Breast epithelium (tissue), 4 donors: Measurements from ENCODE around the gene PTPRF. TPM values are rescaled to one million over a fixed set of nuclear protein-coding genes. Genes with fewer than 3 reads are reported as not detected.

Experiments
- DNase-seq, 2 donors: peaks; one replicate each; pipeline ENCODE4 v3.0.0-alpha.2; 2019; ENCODE audit warnings: low spot score in 2 of 2
- H3K27ac ChIP-seq, 2 donors: fragments of 200-600 bp; sonication (generic) in 1 of 2; one replicate each; pipeline ENCODE4 v1.5.1; 2016 to 2019; ENCODE audit warnings: mild to moderate bottlenecking in 1 of 2
- H3K27me3 ChIP-seq, 2 donors: fragments of 200-600 bp; sonication (generic) in 1 of 2; one replicate each; pipeline versions ENCODE4 v1.5.1 to v1.6.0; 2017 to 2019; ENCODE audit warnings: control low read depth in 1 of 2, mild to moderate bottlenecking in 1 of 2
- H3K36me3 ChIP-seq: fragments of 200-600 bp; one replicate; pipeline ENCODE4 v1.5.1; 2019
- H3K4me1 ChIP-seq, 2 donors: fragments of 200-600 bp; sonication (generic); one replicate each; pipeline ENCODE4 v1.5.1; 2016 to 2019; ENCODE audit warnings: control low read depth in 1 of 2
- H3K4me3 ChIP-seq, 3 donors: fragments of 200-600 bp; sonication (generic); 1 replicate in 2 of 3; 2 replicates in 1 of 3; pipeline ENCODE4 v1.5.1; 2016 to 2019; ENCODE audit warnings: mild to moderate bottlenecking in 3 of 3, moderate library complexity in 2 of 3
- H3K9me3 ChIP-seq, 2 donors: fragments of 200-600 bp; sonication (generic) in 1 of 2; one replicate each; pipeline ENCODE4 v1.5.1; 2016 to 2019; ENCODE audit warnings: control low read depth in 1 of 2
- POLR2A ChIP-seq: fragments of 450-650 bp; IDR thresholded peaks from one replicate; pipeline ENCODE4 v1.6.1; 2016; ENCODE audit warnings: antibody characterized with exemption, mild to moderate bottlenecking, moderate library complexity
- POLR2AphosphoS5 ChIP-seq, 3 donors: sonication (generic); formaldehyde crosslinking; IDR thresholded peaks; one replicate each; pipeline ENCODE4 v1.6.1; 2017; ENCODE audit warnings: antibody characterized with exemption in 3 of 3
- intact Hi-C: fragments of 100-400 bp; cut with DNase I; formaldehyde crosslinking; loops from one replicate; pipeline ENCODE4 v1.15.1; 2023; ENCODE audit warnings: low total_unique reads
- total RNA-seq, 3 donors: library from RNA; depleted of rRNA; stranded (reverse); fragments of >200 nt; gene quantifications; one replicate each; pipeline ENCODE4 v1.1.0, GENCODE V29; 2016
- TF ChIP-seq, protein P1 (sequence below), 3 donors: fragments of 450-650 bp; IDR thresholded peaks; one replicate each; pipeline ENCODE4 v1.5.1; 2016 to 2017; ENCODE audit warnings: antibody characterized with exemption in 3 of 3, mild to moderate bottlenecking in 3 of 3, moderate library complexity in 3 of 3

Gene PTPRF
- total RNA-seq, 3 donors from 2014 or later: 109 to 149 (median 116) TPM

GRCh38 chr1:43539726-43540434 is 9.2 kb downstream of the PTPRF start:
- TF ChIP-seq, protein P1, sequence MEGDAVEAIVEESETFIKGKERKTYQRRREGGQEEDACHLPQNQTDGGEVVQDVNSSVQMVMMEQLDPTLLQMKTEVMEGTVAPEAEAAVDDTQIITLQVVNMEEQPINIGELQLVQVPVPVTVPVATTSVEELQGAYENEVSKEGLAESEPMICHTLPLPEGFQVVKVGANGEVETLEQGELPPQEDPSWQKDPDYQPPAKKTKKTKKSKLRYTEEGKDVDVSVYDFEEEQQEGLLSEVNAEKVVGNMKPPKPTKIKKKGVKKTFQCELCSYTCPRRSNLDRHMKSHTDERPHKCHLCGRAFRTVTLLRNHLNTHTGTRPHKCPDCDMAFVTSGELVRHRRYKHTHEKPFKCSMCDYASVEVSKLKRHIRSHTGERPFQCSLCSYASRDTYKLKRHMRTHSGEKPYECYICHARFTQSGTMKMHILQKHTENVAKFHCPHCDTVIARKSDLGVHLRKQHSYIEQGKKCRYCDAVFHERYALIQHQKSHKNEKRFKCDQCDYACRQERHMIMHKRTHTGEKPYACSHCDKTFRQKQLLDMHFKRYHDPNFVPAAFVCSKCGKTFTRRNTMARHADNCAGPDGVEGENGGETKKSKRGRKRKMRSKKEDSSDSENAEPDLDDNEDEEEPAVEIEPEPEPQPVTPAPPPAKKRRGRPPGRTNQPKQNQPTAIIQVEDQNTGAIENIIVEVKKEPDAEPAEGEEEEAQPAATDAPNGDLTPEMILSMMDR (IDR thresholded peaks at IDR 0.05): no peak
- TF ChIP-seq POLR2A (no peak), POLR2AphosphoS5 (IDR thresholded peaks at IDR 0.05) (no peak)
- intact Hi-C loops: loop anchor here (10.0 kb wide), 1 partner anchor 435 kb away; the partner anchor contains the start of genes ATP6V0B, B4GALT2 and DPH2
- Histone ChIP-seq H3K4me3 (no peak overlapping the region), H3K4me1 (peaks cover 15 to 55% of the 10 kb centered on the region in 2 donors), H3K27ac (peak overlapping the region; percentile 91 to 92), H3K9me3 (no peaks in the 10 kb centered on the region), H3K27me3 (no peaks in the 10 kb centered on the region), H3K36me3 (no peaks in the 10 kb centered on the region)
- DNase-seq: no peak

DNA sequence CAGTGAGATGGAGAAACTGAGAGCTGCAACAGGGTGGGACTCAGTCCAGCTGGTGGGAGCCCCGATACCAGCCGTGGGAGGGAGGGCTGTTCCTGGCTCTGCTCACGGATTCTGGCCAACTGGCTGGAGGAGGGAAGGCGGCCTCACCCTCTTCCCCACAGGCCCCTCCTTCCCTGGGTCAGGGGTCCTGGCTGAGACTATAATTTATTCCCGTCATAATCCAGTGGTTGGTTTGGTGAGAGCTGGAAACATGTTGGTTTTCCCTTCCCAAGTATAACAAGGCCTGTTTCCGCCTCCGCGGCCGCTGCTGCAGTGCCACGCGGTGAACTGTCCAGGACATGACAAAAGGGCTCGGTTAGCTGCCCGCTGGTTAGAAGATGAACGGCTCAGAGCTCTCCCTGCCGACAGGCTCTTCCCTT is 10.0 kb downstream of the PTPRF start:
- DNase-seq: peak in 1 of 2 donors; percentile 68
- peaks cover 15 to 54% of the 10 kb centered on the region in 2 donors for H3K4me1 ChIP-seq
- H3K4me3 ChIP-seq: peak overlapping the region in 1 of 3 donors; percentile 16
- no peaks in the 10 kb centered on the region for H3K9me3 ChIP-seq
- no peaks in the 10 kb centered on the region for H3K27me3 ChIP-seq
- H3K36me3 ChIP-seq: no peaks in the 10 kb centered on the region
- peak overlapping the region; percentile 91 to 92 for H3K27ac ChIP-seq
- TF ChIP-seq POLR2AphosphoS5 (IDR thresholded peaks at IDR 0.05): peak in 1 of 3 donors; percentile 19
- TF ChIP-seq, protein P1 (IDR thresholded peaks at IDR 0.05): no peak
- no peak for TF ChIP-seq POLR2A
- intact Hi-C loops: no loop called here

DNA sequence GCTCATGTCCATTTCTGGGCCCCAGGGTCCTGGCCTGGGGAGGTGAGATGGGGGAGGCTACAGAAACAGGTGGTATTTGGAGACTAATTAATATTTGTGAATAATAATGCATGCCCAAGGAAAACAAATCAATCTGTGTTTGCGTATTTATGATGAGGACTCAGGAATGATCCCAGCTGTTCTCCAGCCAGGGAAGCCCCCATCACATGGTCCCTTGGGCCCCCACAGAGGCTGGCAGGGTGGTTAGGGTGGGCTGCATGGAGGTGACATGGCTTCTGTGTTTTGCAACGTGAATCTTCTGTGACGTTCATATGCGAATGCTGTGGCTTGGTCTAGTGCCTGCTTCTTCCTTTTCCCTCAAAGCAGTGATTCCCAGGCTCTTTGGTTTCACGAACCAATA is 10.5 kb downstream of the PTPRF start:
- TF ChIP-seq POLR2AphosphoS5 (IDR thresholded peaks at IDR 0.05): no peak
- TF ChIP-seq POLR2A: no peak
- TF ChIP-seq, protein P1 (IDR thresholded peaks at IDR 0.05): no peak
- Histone ChIP-seq H3K4me3 (peak overlapping the region in 1 of 3 donors; percentile 16), H3K27me3 (no peaks in the 10 kb centered on the region), H3K36me3 (no peaks in the 10 kb centered on the region), H3K4me1 (peaks cover 15 to 57% of the 10 kb centered on the region in 2 donors), H3K27ac (peak overlapping the region; percentile 91 to 92), H3K9me3 (no peaks in the 10 kb centered on the region)
- intact Hi-C loops: no loop called here
- no peak for DNase-seq

- Histone ChIP-seq H3K9me3 (no peaks in the 10 kb centered on the region), H3K4me1 (peaks cover 15 to 60% of the 10 kb centered on the region in 2 donors), H3K4me3 (no peak overlapping the region), H3K36me3 (no peaks in the 10 kb centered on the region), H3K27ac (peak overlapping the region; percentile 81 to 91), H3K27me3 (no peaks in the 10 kb centered on the region)
- DNase-seq: peak; percentile 89 to 91
- TF ChIP-seq POLR2A: no peak
- TF ChIP-seq, protein P1 (IDR thresholded peaks at IDR 0.05): no peak
- TF ChIP-seq POLR2AphosphoS5 (IDR thresholded peaks at IDR 0.05): peak in 2 of 3 donors; percentile 20 to 35
- intact Hi-C loops: no loop called here
These were observed 11.2 kb downstream of the PTPRF start for GRCh38 chr1:43541721-43542401.
